GM19239 (cell line): Measurements from ENCODE around the gene SLC22A14.
"Not testable (repeated sequence)": the region's sequence is repeated elsewhere in the genome, so short reads cannot be mapped to it uniquely, and the experiment has no call there.

Experiments used
- DNase-seq: peaks from one replicate; pipeline ENCODE4 v3.0.0; 2011; ENCODE audit warnings: low spot score; ENCODE audit not compliant: insufficient read length
- FAIRE-seq: peaks from 2 replicates; lab custom pipeline; 2011; peaks lifted over from hg19 to GRCh38; lab: Jason Lieb, UNC

Gene SLC22A14

DNA sequence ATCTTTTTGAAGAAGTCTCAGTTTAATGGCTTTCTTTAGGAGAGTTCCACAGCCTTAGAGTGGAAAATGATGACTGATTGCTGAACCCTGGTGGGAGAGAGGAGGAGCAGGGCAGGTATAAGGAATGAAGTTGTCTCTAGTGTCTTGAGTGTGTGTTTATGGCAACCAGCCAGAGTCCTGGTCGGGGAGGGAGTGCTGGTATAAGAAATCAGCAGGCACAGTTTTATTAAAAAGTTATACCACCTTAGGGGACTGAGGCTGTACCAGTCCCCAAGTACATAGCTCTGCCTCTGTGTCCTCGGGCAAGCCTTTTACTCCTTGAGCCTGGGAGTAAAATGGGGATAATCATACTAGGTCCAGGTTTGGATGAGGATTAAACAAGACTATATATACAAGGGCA is 29.8 kb downstream of the SLC22A14 start:
- DNase-seq (no peak), FAIRE-seq (no peak)

DNA sequence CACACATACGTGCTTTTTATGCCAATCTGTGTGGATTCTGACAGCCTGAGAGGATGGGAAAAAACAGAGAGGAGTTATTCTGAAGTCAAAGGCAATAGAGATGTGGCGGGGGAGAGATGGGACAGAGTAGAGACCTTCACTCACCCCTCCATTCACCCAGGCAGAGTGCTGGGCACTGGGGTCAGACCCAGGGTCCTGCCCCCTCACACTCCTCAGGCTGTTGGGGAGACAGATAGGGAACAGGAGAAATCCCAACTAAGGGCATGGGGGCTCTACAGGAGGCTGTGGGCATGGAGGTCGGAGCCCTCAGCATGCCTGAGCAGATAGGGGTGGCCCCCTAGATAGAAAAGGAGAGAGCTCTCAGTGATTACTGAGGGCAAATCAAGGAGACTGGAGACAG is 30.3 kb downstream of the SLC22A14 start:
- no peak for DNase-seq
- FAIRE-seq, result no peak

DNA sequence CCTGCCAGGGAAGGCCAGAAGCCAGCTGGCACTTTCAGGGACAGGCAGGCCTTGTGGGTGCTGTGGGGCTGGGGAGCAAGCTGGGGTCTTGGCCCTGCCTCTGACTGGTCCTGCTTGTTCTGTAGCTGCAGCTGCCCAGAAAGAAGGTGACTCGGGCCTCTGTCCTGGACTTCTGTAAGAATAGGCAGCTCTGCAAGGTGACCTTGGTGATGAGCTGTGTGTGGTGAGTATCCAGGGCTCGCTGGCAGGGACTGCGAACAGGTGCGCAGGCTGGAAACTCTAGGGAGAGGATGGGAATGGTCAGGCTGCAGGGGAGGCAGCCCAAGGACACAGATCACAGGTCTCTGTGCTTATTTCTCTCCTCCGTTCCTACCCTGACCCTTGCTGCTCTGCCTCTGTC is 31.2 kb downstream of the SLC22A14 start:
- no peak for DNase-seq
- no peak for FAIRE-seq

DNA sequence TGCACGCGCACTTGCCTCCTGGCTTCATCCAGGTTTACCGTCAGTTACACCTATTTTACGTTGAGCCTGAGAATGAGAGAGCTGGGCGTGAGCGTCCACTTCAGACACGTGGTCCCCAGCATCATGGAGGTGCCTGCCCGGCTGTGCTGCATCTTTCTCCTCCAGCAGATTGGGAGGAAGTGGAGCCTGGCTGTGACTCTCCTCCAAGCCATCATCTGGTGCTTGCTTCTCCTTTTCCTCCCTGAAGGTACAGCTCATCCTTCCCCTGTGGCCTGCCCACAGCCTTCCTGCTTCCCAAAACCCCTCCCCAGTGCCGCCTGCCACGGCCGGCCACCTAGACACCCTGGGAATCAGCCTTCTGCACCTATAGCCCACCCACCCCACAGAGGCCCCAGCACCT is 31.6 kb downstream of the SLC22A14 start:
- no peak for DNase-seq
- FAIRE-seq, result no peak

DNA sequence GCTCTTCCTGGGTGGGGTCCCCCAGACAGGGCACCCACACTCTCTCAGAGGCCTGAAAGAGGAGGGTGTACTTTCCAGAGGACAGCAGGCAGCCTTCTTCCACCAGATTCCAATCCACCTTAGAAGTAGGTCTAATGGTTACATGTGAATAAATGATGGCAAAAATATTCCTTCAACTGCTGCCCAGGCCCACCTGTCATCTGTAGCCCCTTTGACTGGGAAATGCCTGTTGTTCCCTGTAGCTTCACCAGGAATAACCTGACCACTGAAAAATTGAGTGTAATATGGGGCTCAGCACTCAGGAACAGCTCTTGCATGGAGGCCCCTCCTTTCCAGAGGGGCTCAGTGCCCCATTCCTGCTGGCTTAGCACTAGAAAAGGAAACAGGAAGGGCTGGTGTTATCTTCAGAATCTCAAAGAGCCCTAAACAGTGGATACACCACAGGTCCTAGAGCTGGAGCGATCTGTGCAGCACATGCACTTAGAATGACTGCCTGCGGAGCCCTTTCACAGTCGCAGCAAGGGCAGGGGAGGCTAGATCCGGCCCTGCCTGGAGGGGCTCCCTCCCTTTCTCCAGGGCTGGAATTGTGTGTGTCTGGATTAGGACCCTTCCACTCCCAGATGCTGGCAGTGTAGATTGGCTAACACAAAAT is 32.1 kb downstream of the SLC22A14 start:
- FAIRE-seq (no peak), DNase-seq (no peak)

DNA sequence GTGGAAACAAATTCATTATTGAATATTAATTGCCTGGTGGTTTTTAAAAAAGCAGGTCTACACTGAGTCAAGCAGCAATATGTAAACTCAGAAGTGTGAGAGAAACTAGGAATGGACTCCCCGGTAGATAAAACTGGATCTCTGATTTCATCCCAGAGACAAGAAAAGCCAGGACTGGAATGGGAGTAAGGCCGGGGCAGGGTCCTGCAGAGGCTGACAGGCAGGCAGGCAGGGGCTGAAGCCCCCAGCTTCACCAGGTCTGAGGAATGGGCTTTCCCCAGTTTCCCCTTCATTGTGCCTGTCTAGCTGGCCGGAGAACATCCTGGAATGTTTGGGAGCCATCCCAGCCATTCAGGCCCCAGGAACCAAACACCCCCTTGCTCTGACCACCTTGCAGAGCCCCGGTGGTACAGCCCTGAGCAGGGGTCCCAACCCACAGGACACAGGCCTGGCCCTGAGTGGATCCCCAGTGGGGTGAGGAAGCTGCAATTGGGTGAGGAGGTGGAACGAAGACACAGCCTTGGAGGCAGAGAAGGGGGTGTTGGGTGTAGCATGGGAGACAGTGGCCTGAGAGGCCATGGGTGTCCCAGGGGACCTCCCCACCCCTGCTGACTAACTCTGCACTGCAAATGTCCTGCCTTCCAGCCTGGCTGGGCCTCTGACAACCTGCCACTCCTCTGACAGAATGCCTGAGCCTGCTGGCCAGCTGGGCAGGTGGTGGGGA is 32.8 kb downstream of the SLC22A14 start:
- no peak for FAIRE-seq
- DNase-seq, result no peak

DNA sequence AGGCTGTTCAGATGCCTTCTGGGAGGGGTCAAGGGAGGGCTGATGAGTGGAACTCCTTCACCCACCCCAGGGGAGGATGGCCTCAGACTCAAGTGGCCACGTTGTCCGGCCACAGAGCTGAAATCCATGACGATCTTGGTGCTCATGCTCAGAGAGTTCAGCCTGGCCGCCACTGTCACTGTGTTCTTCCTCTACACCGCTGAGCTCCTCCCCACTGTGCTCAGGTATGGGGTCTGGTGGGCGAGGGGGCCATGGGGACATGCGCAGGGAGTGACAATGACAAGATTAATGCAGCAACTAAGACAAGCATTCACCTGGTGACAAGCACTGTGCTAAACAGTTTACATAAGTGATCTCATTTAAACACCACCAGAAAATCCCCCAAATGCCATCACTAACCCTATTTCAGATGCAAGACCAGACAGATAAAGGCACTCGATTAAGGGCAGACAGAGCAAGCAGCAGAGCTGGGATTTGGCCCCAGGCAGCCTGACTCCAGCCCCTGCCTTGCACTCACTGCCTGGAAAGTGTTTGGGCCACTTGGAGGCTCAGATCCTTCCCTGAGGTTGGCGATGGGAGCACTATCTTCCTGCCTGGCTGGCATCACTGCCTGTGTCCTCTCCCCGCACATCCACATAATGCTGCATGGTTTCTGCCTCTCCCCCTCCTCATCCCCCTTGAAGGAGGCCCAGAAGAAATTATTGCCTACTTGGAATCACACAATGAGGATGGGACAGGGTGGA is 33.6 kb downstream of the SLC22A14 start:
- FAIRE-seq (no peak), DNase-seq (no peak)

DNA sequence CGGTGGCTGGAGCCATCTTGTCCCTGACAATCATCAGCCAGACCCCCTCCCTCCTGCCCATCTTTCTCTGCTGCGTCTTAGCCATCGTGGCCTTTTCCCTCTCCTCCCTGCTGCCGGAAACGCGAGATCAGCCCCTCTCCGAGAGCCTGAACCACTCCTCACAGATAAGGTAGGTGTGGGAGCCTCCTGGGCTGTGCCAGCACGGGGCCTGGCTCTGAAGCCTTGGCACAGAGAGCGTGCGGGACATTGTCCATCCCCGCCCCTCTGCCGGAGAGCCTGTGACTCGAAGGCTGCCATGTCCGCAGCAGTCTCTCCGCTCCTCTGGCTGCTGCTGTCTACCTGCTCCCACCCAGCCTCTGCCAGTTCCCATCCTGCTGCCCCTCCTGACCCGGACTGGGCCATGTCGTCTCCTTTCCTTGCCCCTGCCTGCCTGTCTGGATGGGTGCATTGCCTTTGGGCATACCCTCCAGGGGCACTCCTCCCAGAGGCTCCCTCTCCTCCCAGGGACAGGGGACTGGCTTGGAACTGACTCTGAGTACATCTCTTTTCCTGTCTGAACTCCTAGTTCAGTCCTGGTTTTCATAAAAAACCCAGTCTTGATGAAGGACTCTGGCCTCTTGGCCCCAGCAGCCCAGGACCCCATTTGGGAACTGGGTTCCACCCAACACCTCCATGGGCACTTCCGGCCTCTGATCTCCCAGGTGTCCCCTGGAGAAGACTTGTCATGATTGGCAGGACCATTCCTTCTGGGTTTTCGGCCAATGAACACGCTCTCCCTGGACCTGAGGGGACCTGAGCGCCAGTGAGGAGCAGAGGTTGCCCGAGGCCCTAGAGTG is 34.5 kb downstream of the SLC22A14 start:
- FAIRE-seq (no peak), DNase-seq (no peak)

DNA sequence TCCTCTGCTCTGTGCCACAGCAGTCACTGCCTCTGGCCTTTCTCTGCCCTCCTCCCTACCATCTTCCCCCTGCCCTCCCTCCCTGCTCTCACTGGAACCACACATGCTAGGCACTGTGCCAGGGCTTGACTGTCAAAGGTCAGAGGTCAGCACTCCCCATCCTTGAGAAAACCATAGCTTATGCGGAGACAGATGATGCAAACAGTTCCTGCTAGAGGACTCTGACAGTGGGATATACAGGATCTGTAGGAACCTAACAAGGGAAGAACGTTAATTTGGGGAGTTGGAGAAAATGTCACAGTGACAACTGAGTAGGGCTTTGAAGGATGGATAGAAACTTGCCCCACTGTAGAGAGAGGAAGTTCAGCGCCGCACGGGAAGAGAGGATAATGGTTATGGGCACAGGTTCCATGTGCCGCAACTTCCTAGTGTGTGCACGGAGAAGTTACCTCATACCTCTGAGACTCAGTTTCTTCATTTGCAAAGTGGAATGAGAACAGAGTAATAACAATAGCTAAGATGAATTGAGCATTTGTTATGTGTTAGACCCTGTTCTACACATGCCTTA is 35.2 kb downstream of the SLC22A14 start:
- DNase-seq (no peak), FAIRE-seq (no peak)

DNA sequence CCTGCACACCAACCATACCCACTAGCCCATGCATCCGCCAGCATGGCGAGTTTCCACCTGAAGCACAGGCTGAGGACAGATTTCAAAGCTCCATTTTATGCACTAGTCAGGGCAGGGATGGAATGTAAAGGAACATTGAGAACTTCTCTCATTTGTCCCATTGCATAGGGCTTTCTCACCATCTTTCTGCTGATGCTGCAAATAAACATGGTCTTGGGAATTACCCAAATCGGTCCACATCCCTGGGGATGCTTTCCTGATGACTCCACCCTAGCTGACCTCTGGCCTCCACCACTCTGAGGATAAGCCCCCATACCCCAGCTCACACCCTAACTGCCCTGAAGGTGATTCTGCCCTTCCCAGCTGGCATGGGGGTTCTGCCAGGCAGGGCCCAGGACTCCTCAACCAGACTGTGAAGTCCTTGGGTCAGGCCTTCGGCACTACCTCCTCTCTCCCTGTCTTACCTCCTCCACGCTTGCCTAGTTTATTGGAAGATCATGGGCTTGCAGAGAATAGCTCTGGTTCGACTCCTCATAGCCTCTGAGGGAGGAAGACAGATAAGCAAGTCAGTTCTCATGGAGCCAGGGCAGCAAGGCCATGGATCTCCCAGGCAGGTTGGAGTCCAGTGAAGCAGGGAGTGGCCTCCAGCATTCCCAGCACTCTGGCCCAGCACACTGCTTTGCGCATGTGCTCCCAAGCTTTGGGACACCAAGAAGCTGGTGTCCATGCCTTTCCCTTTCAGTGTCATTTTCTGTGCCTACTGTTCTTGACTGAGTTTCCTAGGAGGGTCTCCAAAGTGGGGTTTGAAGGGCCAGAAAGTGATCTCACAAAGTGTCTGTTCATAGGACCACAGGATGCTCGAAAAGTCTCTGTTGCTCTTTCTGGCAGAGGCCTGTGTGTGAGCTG is 36.9 kb downstream of the SLC22A14 start:
- FAIRE-seq, result no peak
- no peak for DNase-seq

DNA sequence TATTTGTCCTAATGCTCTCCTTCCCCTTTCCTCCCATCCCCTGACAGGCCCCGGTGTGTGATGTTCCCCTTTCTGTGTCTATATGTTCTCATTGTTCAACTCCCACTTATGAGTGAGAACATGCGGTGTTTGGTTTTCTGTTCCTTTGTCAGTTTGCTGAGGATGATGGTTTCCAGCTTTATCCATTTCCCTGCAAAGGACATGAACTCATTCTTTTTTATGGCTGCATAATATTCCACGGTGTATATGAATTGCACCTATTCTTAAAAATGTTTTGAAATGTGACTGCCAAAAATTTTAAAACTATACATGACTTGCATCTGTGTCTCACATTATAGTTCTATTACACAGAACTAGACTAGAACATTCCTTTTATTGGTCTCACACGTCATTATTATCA is 38.5 kb downstream of the SLC22A14 start:
- not testable (repeated sequence) for FAIRE-seq, DNase-seq

DNA sequence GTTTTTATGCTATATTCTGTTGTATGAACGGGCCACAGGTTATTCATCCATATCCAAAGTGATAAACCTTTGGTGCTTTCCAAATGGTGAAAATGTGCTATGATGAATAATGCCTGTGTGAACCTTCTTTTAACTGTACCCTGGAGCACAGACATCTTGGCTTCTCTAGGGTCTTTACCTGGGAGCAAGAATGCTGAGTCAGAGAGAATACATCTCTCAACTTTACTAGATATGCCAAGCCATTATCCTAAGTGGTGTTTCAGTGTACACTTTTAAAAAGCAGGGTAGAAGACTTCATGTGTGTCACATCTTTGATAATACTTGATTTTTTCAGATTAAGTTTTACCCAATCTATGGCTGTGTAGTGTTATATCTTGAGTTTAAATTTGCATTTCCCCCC is 41.0 kb downstream of the SLC22A14 start:
- no peak for FAIRE-seq
- no peak for DNase-seq

DNA sequence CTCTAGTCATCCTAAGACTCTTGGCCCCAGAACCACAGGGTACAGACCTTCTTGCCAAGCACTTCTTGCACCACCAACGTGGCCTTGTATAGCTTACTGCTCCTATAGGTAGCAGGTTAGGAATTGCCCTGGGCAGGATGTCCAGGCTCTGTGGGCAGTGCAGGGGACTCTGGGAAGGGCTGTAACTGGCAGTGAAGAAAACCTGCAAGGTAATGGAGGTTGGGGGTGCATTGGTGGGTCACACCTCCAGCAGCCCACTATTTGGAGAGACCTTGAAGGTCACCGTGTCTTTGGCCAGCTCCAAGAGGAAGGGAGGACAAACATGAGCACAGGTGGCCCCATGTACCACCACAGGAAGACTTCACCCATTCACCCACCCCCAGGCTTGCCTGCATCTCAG is 43.2 kb downstream of the SLC22A14 start:
- FAIRE-seq (no peak), DNase-seq (no peak)

DNA sequence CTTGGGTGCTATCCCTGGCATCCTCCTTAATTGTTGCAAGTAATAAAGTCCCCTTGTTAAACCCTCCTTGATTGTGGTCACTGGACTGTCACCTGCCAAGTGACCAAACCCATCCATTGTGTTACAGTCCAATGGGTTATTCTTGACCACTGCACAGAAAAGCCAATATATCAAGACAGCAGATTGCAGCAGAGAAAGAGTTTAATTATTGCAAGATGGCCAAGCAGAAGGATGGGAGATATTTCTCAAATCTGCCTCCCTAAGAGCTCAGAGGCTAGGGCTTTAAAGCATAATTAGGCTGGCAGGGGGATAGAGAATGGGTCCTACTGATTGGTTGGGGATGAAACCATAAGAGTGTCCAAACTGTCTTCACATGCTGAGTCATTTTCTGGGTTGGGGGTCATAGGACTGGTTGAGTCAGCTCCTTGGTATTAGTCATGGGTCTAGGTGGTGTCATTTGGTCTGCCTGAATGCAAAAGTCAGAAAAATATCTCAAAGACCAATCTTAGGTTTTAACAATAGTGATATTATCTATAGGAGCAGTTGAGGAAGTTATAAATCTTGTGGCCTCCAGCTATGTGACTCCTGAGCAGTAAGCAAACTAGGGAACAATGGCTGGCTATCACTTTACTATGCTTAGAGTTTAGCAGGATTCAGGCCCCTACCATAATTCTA is 45.4 kb downstream of the SLC22A14 start:
- FAIRE-seq (no peak), DNase-seq (no peak)

DNA sequence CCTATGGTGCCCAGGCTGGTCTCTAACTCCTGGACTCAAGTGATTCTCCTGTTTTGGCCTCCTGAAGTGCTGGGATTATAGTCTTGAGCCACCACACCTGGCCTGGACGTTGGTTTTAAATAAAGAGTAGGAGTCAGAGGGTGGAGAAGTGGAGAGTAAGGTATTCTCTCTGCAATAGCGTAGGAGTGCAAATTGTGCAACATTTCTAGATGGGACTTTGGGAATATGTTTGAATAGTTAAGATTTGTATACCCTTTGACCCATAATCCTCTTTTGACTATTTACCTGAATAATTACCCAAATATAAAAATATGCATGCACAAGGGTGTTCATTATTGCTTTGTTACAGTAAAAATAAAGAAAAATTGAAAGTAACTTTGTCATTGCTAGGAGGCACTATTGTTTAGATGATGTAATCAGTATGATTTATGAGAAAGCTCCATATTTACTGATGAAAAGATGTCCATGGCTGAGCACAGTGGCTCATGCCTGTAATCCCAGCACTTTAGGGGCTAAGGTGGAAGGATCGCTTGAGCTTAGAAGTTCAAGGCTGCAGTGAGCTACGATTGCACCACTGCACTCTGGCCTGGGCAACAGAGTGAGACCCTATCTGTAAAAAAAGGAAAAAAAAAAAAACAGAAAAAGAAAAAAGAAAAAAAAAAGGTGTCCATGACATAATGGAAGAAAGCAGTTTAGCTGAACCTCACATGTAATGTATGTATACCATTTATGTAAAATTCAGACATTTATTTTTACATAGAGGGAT is 49.3 kb downstream of the SLC22A14 start:
- no peak for FAIRE-seq

DNA sequence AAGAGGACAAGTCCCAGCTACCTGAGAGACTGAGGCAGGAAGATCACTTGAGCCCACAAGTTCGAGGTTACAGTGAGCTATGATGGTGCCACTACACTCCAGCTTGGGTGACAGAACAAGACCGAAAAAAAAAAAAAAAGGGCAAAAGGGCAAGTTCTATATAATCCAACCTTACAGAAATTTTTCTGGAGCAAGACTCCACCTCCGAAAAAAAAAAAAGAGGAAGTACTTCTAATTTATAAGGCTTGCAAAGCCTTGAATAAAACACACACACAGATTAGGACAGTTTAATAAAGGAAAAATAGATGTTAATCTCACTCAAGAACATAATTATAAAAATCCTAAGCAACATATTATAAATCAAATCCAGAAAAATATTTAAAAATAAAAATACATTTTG is 50.1 kb downstream of the SLC22A14 start:
- FAIRE-seq, result no peak

More for the DNA sequence above, 49.3 kb downstream of the SLC22A14 start:
- DNase-seq, result no peak

DNA sequence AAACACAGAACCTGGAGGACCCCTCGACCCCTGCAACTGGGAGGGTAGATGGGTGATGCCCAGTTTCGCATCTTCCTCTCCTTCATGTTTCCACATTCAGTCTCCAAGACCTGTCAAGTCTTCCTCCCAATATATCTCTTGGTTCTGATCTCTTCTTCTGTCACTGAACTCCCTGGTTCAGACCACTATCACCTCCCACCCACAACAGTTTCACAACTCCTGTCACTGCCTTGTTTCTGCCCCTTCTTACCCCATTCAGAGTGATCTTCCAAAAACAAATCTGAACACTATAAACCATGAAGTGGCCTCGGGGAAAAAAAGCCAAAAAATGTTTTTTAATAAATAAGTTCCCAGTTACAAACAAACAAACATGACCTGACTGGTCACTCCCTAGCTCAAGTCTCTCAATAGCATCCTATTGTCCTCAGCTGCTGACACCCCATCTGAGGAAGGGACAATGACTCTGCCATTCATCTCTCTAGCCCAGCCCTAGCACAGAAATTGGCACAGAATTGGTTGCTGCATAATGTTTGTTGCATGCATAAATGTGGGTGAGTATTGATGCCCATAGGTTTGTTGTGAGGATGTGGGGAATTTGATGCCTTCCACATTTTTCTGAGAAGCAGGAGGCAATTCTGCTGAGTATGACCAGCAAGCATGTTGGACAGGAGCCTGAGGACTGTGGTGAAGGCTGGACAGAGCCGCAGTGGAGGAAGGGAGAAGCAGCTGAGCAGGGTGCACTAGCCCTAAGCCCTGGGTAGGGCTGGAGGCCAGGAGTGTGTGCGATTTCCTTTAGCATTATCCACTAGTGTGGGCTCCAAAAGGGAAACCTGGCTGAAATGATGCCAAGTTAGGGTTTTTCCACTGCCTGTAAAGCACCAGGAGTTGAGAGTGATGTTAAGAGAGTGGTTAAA is 52.3 kb downstream of the SLC22A14 start:
- no peak for FAIRE-seq

More for the DNA sequence above, 50.1 kb downstream of the SLC22A14 start:
- DNase-seq, result no peak

More for the DNA sequence above, 52.3 kb downstream of the SLC22A14 start:
- DNase-seq, result no peak
